OCI-LY7 (cell line): ENCODE data around the gene TFAP2A.

ENCODE experiments used
- EZH2phosphoT487 ChIP-seq: fragments of 200-600 bp; sonication (generic); IDR thresholded peaks from 2 replicates; pipeline ENCODE4 v1.6.1; 2018; ENCODE audit warnings: low read depth, borderline replicate concordance, mild to moderate bottlenecking, mixed run types, antibody characterized with exemption, low read length, moderate library complexity, mixed read lengths
- TF ChIP-seq, protein P1 (sequence below): fragments of 200-600 bp; sonication (generic); conservative IDR thresholded peaks from 2 replicates; pipeline ENCODE4 v1.5.1; 2014; ENCODE audit warnings: mild to moderate bottlenecking, antibody characterized with exemption, low read length, moderate library complexity, mixed read lengths

DNA sequence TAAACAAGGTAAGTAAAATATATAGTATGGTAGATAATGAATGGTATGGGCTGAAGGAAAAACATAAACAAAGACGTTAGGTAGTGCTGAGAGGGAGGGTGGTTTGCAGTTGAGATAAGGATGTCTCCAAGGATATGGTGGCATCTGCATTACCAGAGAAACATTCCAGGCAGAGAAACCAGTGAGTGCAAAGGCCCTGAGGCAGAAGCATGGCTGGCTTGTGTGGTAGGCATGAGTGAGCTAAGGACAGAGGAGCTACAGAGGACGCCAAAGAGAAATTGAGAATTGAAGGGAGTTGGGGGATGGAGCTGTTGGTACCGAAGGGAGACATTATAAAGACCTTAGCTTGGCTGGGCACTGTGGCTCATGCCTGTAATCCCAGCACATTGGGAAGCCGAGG lies 18.4 kb upstream of the TFAP2A start:
- TF ChIP-seq, protein P1, sequence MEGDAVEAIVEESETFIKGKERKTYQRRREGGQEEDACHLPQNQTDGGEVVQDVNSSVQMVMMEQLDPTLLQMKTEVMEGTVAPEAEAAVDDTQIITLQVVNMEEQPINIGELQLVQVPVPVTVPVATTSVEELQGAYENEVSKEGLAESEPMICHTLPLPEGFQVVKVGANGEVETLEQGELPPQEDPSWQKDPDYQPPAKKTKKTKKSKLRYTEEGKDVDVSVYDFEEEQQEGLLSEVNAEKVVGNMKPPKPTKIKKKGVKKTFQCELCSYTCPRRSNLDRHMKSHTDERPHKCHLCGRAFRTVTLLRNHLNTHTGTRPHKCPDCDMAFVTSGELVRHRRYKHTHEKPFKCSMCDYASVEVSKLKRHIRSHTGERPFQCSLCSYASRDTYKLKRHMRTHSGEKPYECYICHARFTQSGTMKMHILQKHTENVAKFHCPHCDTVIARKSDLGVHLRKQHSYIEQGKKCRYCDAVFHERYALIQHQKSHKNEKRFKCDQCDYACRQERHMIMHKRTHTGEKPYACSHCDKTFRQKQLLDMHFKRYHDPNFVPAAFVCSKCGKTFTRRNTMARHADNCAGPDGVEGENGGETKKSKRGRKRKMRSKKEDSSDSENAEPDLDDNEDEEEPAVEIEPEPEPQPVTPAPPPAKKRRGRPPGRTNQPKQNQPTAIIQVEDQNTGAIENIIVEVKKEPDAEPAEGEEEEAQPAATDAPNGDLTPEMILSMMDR, result no peak
- no peak for TF ChIP-seq EZH2phosphoT487
